ENCODE measurements around the gene ZSWIM2. TPM values are rescaled to one million over a fixed set of nuclear protein-coding genes. Genes with fewer than 3 reads are reported as not detected.

The ZSWIM2 gene
- total RNA-seq, 1 experiment from 2014 or later = not detected

- Mint-ChIP-seq H3K4me3 (ENCODE audit: unreplicated experiment) (no peak overlapping the region), H3K4me1 (ENCODE audit: insufficient read depth, unreplicated experiment) (peaks cover 13% of the 10 kb centered on the region), H3K27ac (ENCODE audit: low read depth, unreplicated experiment) (no peak overlapping the region), H3K27me3 (ENCODE audit: insufficient read depth, unreplicated experiment) (no peaks in the 10 kb centered on the region), H3K9me3 (ENCODE audit: unreplicated experiment) (no peaks in the 10 kb centered on the region), H3K36me3 (ENCODE audit: insufficient read depth, unreplicated experiment) (peaks cover 11% of the 10 kb centered on the region)
- ChIA-PET POLR2A (no interaction called here), CTCF (no interaction called here)
- no peak for DNase-seq (ENCODE audit: unreplicated experiment)
- intact Hi-C loops (cut with micrococcal nuclease) = no loop called here
- BruUV-seq (replicated peaks) = no TSS peak
- no peak for TF ChIP-seq CTCF (IDR thresholded peaks at IDR 0.05; ENCODE audit: unreplicated experiment)
Observed at GRCh38 chr2:186852508-186852907, 3.5 kb upstream of the ZSWIM2 start.

GRCh38 chr2:186842373-186842772 lies 6.6 kb downstream of the ZSWIM2 start:
- Mint-ChIP-seq H3K4me1 (ENCODE audit: insufficient read depth, unreplicated experiment) (no peaks in the 10 kb centered on the region), H3K4me3 (ENCODE audit: unreplicated experiment) (no peak overlapping the region), H3K27me3 (ENCODE audit: insufficient read depth, unreplicated experiment) (no peaks in the 10 kb centered on the region), H3K9me3 (ENCODE audit: unreplicated experiment) (no peaks in the 10 kb centered on the region), H3K36me3 (ENCODE audit: insufficient read depth, unreplicated experiment) (no peaks in the 10 kb centered on the region), H3K27ac (ENCODE audit: low read depth, unreplicated experiment) (no peak overlapping the region)
- no peak for DNase-seq (ENCODE audit: unreplicated experiment)
- POLR2A ChIA-PET = interaction anchor here (1.1 kb wide), 1 partner anchor 8 kb away, joined by 3 read pairs; no protein-coding TSS in a partner anchor
- no TSS peak for BruUV-seq (replicated peaks)
- TF ChIP-seq CTCF (IDR thresholded peaks at IDR 0.05; ENCODE audit: unreplicated experiment) = no peak
- intact Hi-C loops (cut with micrococcal nuclease) = no loop called here
- CTCF ChIA-PET = interaction anchor here (0.9 kb wide), 1 partner anchor 18 kb away, joined by 4 read pairs; no protein-coding TSS in a partner anchor

- no peak for TF ChIP-seq CTCF (IDR thresholded peaks at IDR 0.05; ENCODE audit: unreplicated experiment)
- no peak for DNase-seq (ENCODE audit: unreplicated experiment)
- no peaks in the 10 kb centered on the region for H3K9me3 Mint-ChIP-seq (ENCODE audit: unreplicated experiment)
- no peak overlapping the region for H3K4me3 Mint-ChIP-seq (ENCODE audit: unreplicated experiment)
- no peaks in the 10 kb centered on the region for H3K4me1 Mint-ChIP-seq (ENCODE audit: insufficient read depth, unreplicated experiment)
- ChIA-PET POLR2A (interaction anchor here (1.1 kb wide), 1 partner anchor 8 kb away, joined by 3 read pairs; no protein-coding TSS in a partner anchor), CTCF (interaction anchor here (0.6 to 0.9 kb wide), 2 partner anchors 19 to 183 kb away, joined by 4 to 8 read pairs; no protein-coding TSS in a partner anchor)
- BruUV-seq (replicated peaks) = no TSS peak
- no peaks in the 10 kb centered on the region for H3K36me3 Mint-ChIP-seq (ENCODE audit: insufficient read depth, unreplicated experiment)
- intact Hi-C loops (cut with micrococcal nuclease) = no loop called here
- no peaks in the 10 kb centered on the region for H3K27me3 Mint-ChIP-seq (ENCODE audit: insufficient read depth, unreplicated experiment)
- no peak overlapping the region for H3K27ac Mint-ChIP-seq (ENCODE audit: low read depth, unreplicated experiment)
Observed at GRCh38 chr2:186841940-186842339, 7.0 kb downstream of the ZSWIM2 start.

- H3K9me3 Mint-ChIP-seq (ENCODE audit: unreplicated experiment) = no peaks in the 10 kb centered on the region
- H3K36me3 Mint-ChIP-seq (ENCODE audit: insufficient read depth, unreplicated experiment) = no peaks in the 10 kb centered on the region
- POLR2A ChIA-PET = no interaction called here
- no TSS peak for BruUV-seq (replicated peaks)
- CTCF ChIA-PET = no interaction called here
- DNase-seq (ENCODE audit: unreplicated experiment) = no peak
- H3K27ac Mint-ChIP-seq (ENCODE audit: low read depth, unreplicated experiment) = no peak overlapping the region
- no peaks in the 10 kb centered on the region for H3K27me3 Mint-ChIP-seq (ENCODE audit: insufficient read depth, unreplicated experiment)
- H3K4me3 Mint-ChIP-seq (ENCODE audit: unreplicated experiment) = no peak overlapping the region
- intact Hi-C loops (cut with micrococcal nuclease) = no loop called here
- no peak for TF ChIP-seq CTCF (IDR thresholded peaks at IDR 0.05; ENCODE audit: unreplicated experiment)
- H3K4me1 Mint-ChIP-seq (ENCODE audit: insufficient read depth, unreplicated experiment) = no peaks in the 10 kb centered on the region
Observed at GRCh38 chr2:186835628-186836027, 13.3 kb downstream of the ZSWIM2 start.
